ENCODE data around the gene C19orf33.

C19orf33 gene

DNA sequence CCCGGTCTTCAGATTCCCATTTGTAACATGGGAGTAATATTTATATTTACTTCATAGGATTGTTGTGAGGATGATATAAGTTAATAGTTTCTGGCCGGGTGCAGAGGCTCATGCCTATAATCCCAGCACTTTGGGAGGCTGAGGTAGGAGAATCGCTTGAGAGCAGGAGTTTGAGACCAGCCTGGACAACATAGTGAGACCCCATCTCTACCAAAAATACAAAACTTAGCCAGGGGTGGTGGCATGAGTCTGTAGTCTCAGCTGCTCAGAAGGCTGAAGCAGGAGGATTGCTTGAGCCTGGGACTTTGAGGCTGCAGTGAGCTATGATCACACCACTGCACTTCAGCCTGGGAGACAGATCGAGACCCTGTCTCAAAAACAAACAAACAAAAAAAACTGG is 42.8 kb downstream of the C19orf33 start:
- DNase-seq, result no peak

DNA sequence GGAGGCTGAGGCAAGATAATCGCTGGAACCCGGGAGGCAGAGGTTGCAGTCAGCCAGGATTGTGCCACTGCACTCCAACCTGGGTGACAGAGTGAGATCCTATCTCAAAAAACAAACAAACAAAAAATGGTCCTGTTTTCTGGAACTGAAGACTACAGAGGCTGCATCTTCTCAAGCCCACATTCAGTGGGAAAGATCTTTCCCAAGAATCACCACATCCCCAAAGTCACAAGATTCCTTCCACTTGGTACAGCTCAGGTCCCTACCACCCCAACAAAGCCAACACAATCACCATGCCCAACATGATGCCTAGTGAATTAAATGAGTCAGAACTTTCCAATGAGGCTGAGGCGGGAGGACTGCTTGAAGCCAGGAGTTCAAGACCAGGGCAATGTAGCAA is 46.8 kb downstream of the C19orf33 start:
- no peak for DNase-seq

DNA sequence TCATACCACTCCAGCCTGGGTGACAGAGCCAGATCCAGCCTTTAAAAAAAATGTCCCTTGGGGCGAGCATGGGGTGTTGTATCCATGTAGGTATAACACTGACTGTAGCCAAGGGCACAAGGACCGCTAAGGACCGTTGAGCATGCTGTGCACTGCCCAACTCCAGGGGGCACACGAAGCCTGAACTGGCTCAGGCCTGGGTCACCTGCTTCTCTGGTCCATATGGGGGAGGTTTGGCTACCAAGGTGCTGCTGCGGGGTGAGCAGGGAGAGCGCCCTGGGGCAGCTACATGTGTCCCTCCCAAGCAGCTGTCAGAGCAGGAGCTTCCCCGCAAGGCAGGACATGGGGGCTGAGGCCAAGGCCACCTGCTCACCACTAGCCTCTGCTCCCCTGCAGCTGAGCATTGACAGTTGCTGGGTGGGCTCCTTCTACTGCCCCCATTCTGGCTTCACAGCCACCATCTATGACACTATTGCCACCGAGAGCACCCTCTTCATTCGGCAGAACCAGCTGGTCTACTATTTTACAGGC is 47.9 kb downstream of the C19orf33 start:
- no peak for DNase-seq

DNA sequence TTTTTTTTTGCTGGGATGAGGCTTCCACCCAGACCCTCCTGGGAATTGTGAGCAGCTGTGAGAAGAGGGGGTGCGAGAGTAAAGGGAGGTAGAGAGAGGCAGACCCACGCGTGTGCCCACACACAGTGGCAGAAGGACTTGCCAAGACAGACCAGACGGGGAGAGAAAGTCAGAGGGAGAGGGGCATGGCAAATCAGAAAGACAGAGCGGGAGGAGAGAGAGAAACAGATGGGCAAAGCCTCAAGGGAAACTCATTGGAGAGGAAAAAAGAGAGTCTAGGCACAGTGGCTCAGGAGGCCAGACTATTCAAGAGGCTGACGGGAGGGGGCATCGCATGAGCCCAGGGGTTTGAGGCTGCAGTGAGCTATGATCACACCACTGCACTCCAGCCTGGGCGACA is 48.6 kb downstream of the C19orf33 start:
- DNase-seq, result no peak
